GM21528 (cell line): ENCODE data around the gene GTF3A.
"Not testable (repeated sequence)": the region's sequence is repeated elsewhere in the genome, so short reads cannot be mapped to it uniquely, and the experiment has no call there.

Source experiments
- ATAC-seq: cut with Tn5 transposase; IDR thresholded peaks from one replicate; pipeline ENCODE4 v1.9.1; 2021; ENCODE audit warnings: mild to moderate bottlenecking, moderate library complexity; ENCODE audit not compliant: unreplicated experiment, low FRiP score

The GTF3A gene

DNA sequence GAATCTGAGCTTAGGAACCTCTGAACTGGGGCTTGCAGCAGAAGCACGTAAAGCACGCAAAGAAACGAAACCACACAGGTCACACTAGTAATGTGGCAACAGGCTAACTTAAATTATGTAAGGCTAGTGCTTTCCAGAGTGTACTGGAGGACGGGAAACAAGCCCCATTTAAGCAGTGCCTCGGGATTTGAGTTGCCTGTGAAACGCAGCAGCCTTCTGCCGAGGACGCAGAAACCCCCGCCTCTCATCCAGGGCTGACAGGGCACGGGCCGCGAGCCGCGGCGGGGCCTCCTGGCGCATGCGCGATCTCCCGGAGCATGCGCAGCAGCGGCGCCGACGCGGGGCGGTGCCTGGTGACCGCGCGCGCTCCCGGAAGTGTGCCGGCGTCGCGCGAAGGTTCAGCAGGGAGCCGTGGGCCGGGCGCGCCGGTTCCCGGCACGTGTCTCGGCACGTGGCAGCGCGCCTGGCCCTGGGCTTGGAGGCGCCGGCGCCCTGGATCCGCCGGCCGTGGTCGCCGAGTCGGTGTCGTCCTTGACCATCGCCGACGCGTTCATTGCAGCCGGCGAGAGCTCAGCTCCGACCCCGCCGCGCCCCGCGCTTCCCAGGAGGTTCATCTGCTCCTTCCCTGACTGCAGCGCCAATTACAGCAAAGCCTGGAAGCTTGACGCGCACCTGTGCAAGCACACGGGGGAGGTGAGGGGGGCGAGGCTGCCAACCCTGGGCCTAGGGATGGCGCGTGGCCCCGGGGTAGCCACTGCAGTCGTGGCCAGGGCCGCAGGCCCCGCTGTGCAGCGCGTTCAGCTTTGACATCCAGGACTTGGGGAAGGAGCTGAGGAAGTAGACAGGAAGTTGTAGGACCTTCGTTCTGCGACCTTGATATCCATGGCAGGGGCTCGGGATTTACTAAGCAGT is at the start of gene GTF3A:
Gene GTF3A, plus strand, starts transcription at position 374 of the 912 bp plus-strand sequence.
- ATAC-seq = peak; percentile 56

DNA sequence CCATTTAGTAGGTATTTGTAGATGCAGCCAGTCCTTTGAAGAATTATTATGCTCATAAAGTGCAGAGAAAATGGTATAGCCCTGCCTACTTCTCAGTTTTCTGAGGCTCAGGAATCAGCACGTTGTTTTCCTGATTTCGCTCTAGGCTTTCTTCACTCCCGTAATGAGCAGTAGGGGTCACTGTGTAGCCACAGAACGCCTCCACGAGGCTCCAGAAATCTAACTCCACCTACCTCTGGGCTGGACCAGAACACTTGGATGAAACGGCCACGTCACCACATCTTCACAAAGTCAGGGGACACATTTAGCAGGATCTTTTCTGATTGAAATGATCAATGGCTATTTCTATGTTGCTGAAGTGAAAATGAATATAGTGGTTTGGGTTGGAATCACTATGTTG is 49.8 kb upstream of the GTF3A start:
- no peak for ATAC-seq

DNA sequence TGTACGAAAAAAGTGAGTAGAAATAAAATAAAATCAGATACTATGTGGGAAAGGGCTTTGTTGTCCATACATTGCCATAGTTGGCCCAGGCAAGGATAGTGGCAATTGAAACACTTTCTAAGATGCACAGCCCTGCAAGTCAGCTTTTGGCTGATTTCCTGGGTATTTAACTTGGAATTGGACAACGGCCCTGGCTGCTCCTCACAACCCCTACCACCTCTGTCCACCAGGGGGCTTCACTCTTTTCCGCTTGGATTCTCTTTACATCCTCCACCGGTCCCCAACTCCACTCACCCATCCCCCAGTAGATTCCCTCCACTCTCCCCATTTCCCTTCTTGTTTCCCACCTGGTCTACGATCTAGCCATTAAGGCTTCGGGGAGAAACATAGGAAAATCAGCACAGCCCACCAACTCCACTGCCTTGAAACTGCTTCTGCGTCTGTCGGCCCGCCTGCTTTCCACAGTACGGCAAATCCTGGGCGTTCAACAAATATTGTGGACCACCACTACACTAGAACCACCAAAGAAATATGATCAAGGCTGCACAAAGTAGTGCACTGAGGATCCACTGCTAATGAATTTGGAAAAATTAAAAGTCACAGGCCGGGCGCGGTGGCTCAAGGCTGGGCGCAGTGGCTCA is 48.6 kb upstream of the GTF3A start:
- no peak for ATAC-seq

DNA sequence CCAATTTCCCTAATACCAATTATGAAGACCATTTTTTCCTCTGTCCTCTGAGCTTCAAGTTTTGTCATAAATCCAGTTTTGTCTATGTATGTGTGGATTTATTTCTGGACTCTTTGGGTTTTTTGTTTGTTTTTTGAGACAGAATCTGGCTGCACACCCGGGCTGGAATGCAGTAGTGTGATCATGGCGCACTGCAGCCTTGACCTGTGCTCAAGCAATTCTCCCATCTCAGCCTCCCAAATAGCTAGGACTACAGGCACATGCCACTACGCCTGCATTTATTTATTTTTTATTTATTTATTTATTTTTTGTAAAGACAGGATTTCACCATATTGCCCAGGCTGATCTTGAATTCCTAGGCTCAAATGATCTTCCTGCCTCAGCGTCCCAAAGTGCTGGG is 45.3 kb upstream of the GTF3A start:
- ATAC-seq = no peak

DNA sequence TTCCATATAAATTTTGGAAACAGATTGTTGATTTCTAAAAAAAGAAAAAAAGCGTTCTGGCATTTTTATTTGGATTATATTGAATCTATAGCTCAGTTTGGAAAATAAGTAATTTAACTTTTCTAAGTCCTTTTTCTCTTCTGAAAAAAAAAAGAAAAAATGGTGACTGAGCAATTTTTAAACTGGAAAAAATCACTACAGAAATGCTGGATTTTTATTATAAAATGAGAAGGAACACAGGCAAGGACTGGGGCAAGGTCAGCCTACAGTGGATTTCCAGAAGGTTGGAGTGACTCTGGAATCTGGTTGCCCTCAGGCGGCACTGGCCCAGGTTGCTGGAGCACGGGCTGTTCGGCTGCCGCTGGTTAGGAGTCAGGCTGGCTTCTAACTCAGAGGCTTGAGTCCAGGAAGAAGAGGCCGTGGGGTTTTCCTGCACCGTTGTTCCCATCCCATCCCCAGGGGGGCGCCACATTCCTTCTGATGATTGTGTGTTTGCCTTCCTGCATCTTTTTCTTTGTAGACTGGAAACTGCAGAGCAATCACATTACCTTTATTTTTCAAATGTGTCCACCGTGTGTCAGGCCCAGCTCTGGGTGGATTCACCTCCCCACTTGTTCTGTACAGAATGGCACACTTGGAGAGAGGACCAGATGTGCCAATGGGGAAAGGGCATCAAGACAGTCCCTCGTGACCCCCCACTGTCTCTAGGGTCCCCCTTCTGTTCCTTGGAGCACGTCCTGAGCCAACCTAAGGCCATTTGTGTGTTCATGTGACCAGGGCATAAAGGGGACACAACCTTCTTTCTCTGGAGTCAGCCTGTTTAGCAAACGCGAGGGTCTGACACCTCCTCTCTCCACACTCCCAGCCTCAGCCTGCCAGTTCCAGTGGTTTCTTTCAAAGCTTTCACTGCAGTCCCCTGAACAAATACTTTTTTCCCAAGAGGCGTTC is 44.5 kb upstream of the GTF3A start:
- ATAC-seq = no peak

DNA sequence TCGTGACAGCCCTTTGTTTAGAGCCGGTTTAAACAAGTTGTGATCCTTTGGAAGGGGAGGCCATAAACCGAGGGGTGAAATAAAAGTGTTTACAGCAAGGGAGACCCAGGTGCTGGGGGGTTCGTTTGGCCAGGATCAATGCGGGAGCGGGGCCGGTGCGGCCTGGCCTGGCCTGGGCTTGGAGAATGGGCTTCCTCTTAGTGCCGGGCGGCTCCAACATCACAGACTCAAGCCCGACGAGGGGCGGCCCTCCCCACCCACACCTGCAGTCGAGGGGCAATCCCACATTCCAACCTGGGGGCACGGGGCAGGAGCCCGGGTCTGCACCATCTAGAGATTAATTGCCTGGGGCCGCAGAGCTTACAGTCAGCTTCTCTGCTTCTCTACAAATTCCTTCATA is 42.8 kb upstream of the GTF3A start:
- no peak for ATAC-seq

DNA sequence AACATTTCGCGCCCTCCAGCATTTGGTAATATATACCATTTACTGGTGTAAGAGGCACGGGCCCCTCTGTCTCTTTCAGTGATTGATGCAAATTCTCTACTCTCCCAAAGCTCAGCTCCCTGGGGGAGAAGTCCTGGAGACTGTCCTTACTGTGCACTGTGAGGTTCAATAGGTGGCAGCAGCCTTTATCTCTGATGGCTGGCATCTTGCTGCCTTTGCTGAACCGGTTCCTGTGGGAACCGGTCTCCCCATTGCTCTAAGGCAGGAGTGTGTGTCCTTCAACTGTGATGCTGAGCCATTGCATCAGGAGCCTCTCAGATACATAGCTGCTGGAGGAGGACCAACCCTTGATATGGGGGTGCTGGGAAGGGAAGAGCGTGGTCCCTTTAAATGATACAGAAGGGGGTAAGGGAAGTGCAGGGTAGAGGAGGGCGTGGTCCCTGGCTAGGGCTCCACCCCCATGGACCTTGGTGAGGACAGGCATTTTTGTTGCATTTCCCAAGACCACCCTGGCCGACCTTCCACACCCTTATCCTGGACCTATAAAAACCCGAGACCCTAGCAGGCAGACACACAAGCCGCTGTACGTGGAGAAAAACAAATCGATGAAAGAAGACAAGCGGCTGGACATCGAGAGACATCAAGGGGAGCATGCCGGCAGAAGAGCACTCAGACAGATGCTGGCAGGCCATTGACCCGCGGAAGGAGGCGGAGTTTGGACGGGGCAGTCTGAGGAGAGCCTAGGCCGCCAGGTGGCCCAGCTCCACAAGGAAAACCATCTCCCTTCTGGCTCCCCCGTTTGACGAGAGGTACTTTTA is 41.1 kb upstream of the GTF3A start:
- ATAC-seq = no peak

DNA sequence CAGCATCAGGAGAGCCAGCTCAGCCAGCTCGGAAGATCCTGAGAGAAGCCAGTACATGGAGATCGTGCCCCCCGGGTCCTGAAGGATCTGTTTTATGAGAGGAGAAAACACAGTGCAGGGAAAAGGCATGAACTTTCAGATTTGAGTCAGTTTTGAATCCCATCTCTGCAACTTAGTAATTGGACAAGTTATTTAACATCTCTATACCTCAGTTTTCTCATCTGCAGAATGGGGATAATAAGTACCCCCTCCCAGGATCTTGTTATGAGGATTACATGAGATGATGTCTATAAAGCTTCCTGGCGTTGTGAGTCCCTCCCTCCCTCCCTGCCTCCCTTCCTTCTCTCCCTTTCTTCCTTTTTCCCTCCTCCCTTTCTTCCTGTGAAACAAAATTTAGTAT is 40.1 kb upstream of the GTF3A start:
- ATAC-seq = no peak

DNA sequence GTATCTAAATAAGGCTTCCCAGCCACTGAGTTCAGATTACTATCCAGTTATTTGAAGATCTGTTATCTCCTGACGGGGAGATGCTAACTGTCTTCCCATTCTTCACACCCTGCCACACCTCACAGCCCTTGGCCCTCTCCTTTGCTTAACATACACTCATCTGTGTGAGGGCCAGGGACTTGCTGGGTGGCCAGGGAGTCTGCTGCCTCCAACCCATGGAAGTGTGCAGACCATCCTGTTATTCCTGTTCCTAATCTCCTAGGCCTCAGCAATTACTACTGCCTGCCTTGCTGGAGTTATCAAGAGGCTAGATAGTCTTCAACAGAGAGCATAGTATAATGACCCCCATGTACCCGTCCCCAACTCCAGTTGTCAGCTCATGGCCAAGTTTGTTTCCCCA is 36.2 kb upstream of the GTF3A start:
- no peak for ATAC-seq

DNA sequence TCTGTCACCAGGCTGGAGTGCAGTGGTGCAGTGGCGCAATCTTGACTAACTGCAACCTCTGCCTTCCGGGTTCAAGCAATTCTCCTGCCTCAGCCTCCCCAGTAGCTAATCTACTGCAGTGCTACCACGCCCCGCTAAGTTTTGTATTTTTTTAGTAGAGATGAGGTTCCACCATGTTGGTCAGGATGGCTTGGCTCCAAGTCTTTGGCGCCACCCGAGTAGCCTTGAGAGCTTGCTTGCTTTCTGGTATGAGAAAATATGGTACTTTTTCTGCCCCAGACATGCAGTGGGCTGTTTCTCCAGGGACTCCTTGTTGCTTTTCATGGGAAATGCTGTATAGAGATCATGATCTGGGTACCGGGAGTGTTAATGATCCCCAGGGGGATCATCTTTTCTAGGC is 34.5 kb upstream of the GTF3A start:
- no peak for ATAC-seq

DNA sequence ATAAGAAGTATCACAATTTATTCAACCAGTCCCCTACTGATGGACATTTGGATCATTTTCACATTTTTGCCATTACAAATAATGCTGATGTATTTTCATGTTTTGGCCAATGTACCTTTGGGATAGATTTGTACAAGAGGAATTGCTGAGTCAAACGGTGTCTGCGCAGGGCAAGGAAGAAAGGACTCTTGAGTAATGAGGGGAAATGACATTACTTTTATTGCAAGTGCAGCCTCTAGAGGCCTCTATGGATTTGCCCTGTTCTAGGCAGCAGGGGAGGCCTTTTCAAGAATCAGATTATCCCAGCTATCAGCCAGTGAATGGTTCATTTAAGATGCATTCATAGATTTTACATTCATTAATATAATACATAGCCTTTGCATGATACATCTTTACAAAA is 32.9 kb upstream of the GTF3A start:
- ATAC-seq = no peak

DNA sequence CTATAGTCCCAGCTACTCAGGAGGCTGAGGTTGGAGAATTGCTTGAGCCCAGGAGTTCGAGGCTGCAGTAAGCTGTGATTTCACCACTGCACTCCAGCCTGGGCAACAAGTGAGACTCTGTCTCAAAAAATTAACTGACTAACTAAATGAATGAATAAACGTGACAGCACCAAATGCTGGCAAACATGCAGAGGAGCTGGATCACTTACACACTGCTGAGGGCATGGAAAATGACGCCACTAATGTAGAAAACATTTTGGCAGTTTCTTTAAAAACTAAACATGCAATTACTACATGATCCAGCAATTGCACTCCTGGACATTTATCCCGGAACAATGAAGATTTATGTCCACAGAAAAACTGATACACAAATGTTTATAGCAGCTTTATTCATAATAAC is 31.3 kb upstream of the GTF3A start:
- ATAC-seq = no peak

DNA sequence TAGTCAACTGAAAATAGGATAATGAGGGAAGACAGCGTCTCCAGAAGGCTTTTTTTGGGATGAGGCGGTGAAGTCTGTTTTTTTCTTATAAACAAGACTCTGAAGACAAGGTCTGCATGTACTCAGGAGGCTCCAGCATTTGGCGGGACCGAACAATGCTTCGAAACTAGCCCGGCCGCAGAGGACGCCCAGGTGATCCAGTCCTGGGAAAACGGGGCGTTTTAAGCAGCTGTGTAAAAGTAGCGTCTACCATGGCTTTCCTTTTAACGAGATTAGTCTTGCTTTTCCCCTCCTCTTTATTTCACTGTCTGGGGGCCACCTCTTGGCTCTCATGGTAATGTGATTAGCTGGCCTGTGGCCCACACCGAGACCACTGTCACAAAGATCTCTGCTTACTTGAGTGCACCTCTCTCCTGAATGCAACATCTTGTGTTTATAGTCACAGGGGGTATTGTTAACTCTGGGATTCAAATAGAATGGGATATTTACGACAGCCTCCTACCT is 29.4 kb upstream of the GTF3A start:
- ATAC-seq = no peak

DNA sequence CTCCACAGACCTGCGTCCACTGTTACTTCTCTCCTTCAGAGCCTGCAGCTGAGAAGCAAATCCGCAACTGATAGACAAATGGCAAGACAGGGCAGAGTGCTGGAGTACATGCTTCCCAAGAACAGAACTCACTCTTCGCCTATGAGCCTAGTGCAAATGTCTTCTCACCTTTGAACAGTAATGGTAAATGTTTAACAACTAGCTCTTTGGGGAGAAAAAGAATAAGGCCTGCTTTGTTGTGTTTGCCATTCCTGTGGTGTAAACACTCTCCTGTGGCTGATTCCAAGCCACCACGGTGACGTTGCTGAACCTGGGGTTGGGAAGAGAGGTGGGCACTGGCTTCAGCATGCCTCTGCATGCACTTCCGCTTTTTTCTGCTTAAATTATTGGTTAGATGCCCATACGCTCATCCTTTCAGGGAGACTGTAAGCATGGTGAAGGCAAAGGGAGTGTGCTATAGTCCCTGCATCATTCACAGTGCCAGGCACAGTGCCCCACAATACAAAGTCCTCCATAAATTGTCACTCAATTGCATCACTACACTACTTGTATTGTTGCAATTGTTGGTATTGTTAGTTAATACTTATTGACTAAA is 28.1 kb upstream of the GTF3A start:
- ATAC-seq = no peak

DNA sequence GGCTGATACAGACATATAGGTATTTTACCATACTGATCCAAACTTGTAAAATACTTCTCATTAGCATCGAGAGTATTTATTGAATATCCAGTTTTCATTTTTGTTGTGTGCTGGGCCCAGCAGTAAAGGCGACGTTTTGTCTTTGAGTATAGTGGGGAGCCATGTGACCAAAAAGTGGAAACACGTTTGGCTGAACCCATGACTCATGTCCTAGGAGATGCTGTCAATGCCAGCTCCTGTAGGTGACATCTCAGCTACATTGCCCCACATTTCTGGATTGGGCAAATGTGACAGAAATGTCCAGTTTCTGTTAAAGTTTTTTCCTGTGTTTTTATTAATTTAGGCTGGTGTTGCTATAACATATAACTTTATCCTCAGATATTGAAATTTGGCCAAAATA is 26.1 kb upstream of the GTF3A start:
- ATAC-seq = no peak

DNA sequence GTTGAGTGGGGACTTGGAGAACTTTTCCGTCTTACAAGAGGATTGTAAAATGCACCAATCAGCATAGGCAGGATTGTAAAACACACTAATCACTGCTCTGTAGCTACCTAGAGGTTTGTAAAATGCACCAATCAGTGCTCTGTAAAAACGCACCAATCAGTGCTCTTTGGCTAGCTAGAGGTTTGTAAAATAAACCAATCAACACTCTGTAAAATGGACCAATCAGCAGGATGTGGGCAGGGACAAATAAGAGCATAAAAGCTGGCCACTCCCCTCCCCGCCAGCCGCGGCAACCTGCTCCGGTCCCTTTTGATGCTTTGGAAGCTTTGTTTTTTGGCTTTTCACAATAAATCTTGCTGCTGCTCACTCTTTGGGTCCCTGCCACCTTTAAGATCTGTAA is 24.0 kb upstream of the GTF3A start:
- not testable (repeated sequence) for ATAC-seq

DNA sequence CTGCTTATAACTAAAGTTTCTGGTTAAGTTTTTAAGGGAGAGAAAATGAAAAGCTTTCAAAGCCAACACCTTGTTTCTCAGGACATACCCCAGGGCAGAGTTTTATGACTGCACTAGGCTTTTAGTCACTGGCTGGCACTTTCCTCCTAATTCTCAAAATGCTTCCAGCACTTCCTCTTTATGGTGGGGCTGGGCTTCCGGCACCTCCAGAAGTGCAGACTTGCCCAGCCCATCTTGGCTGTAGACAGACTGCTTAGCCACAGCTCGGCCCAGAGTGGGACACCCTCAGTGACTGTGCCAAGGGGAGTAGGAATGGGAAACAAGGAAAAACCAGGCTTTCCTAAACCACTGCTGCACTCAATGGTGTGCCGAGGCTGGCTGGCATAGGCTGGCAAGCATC is 23.2 kb upstream of the GTF3A start:
- ATAC-seq = no peak

DNA sequence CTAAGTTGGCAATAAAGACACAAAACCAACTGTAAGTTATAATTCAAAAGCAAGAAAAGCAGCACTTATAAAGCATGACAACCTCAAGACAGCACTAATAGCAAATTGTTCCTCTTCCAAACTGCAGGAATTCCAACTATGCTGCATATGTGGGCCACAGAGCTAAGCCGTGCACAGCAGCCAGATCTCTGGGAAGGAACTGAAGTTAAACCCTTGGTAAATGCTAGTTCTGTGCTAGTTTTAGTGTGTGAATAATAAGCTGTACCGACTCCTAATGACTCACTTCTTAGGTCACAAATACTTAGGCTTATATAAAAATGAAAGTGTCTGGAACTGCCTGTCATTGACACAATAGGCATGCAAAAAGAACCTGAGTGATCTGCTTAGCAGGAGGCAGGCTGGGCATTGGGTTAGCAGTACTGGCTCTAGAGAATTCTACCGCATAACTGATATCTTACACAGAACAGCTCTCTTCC is 21.2 kb upstream of the GTF3A start:
- ATAC-seq = no peak

DNA sequence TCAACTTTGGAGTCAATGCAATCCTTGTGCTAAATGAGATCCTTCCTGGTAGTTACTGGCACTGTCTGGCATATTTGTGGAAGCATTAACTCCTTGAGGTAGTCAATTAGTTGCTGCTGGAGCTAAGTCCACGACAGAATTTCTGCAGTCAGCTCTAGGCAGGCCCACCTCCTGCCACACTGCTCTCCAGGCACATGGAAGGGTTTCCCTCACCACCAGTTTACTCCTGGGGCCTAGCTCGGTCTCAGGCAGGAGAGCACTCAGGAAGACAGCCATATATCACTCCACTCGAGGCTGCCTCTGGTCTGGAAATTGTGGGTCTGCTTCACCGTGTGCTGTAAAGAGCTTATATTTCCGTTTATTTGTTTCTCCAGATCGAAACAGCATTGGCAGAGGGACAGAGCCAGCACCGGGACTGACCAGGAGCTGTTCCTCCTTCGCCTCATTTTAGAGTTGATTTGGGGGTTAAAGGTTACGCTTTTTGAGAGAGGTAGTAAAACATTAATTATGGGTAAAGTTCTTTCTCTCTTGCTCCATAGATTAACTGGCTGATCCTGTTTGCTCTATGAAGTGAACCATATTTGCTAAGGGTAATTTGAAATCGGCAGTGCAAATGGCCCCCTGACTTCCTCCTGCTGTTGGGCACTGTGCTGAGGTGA is 20.6 kb upstream of the GTF3A start:
- no peak for ATAC-seq
